ENCODE results near the gene OR13J1.
"Not testable (repeated sequence)": the region's sequence is repeated elsewhere in the genome, so short reads cannot be mapped to it uniquely, and the experiment has no call there.

The OR13J1 gene

DNA sequence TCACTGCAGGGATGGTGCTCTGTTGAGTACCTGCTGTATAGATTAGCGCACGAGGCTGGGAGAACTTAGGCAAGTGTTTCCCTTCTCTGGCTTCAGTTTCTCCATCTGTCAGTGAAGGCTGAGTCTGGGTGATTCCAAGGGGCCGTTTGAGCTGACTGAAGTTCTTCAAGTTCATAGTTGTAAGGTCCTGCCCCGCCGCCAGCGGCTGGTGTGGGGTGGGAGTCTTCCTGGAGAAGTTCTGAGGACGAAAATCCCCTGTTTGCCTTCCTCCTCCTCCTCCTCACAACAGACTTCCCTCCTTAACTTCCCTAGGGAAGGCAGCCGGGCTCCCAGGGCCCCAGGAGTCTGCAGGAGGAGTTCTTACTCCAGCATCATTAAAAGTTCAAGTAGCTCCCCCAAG lies 34.1 kb upstream of the OR13J1 start:
- no peak for DNase-seq (ENCODE audit: low read depth in 2 of 2)

DNA sequence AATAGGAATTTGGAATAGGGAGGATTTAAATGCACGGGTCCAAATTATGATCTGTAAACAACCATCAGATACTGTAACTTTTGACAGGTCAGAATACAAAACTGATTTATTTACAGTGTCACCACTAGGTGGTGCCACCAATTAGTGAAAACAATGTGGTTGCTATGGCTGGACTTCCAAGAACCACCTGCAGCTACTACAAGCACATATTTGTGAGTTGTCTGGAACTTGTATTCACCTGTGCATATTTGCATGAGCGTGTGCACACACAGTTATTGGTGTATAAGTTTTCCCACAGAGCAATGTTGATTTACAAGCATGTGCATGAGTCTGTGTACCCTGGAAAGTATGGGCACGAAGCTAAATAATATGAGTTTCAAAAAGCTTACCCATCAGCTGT lies 32.8 kb upstream of the OR13J1 start:
- no peak for DNase-seq (ENCODE audit: low read depth in 2 of 2)

DNA sequence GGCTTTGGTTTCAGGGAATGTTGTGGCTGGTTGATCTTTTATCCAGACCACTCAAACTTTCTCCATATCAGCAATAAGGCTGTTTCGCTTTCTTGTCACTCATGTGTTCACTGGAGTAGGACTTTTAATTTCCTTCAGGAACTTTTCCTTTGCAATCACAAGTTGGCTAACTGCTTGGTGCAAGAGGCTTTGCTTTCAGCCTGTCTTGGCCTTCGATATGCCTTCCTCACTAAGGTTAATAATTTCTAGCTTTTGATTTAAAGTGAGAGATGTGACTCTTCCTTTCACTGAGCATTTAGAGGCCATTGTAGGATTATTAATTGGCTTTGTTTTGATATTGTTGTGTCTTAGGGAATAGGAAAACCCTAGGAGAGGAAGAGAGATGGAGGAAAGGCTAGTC lies 28.8 kb upstream of the OR13J1 start:
- DNase-seq (ENCODE audit: low read depth in 2 of 2), result no peak

DNA sequence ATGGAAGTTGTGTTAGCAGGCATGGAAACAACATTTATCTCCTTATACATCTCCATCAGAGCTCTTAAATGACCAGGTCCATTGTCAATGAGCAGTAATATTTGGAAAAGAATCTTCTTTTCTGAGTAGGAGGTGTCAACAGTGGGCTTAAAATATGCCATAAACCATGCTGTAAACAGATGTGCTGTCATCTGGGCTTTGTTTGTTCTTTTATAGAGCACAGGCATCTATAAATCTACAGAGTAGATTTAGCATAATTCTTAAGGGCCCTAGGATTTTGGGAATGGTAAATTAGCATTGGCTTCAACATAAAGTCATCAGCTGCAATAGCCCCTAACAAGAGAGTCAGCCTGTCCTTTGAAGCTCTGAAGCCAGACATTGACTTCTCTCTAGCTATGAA lies 28.1 kb upstream of the OR13J1 start:
- no peak for DNase-seq (ENCODE audit: low read depth in 2 of 2)

DNA sequence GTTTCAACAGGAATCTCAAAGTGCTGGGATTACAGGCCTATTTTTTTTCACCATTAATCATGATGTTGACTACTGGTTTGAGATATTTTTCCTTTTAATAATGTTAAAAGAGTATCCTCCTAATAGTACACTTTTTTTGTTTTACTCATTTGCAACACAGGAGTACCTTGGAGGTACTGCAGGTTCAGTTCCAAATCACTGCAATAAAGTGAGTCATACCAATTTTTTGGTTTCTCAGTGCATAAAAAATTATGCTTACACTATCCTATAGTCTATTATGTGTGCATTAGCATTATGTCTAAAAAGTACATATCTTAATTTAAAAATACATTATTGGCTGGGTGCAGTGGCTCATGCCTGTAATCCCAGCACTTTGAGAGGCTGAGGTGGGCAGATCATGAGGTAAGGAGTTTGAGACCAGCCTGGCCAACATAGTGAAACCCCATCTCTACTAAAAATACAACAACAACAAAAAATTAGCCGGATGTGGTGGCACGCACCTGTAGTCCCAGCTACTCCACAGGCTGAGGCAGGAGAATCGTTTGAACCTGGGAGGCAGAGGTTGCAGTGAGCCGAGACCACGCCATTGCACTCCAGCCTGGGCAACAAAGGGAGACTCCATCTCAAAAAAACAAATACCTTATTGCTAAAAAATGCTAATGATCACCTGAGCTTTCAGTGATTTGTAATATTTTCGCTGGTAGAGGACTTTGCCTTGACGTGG lies 27.3 kb upstream of the OR13J1 start:
- not testable (repeated sequence) for DNase-seq (ENCODE audit: low read depth in 2 of 2)

DNA sequence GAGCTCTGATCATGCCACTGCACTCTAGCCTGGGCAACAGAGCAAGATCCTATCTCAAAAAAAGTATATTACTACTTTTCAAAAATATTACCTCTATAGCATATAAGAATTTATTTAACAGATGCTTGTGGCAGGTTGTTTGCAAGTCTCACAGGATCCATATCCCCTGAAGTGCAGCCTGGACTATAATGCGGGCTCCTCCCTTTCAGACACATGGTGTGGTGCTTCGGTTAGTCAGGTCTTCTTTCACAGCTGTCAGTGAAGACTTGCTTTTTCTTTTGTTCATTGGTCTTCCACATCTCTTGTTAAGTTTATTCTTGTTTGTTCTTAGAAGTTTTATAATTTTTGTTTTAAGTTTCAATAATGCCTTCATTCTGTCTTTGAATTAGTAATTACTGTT lies 26.4 kb upstream of the OR13J1 start:
- no peak for DNase-seq (ENCODE audit: low read depth in 2 of 2)

DNA sequence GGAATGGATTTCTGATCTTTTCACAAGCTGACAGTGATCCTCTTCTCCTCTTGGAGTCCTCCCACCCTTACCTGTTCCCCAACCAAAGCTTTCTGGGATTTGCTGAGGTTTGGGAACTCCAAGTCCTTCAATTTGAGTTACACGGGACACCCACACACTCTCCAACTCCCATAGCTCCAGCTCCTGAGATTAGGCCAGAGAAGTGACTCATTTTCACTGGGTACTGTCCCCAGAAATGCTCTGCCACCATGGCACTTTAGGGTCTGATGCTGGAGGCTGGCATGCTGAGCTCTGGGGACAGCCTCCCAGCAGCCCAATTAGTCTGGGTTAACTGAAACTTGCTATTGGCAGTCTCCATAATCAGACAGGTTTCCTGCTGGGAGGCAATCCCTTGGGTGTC lies 21.9 kb upstream of the OR13J1 start:
- no peak for DNase-seq (ENCODE audit: low read depth in 2 of 2)

DNA sequence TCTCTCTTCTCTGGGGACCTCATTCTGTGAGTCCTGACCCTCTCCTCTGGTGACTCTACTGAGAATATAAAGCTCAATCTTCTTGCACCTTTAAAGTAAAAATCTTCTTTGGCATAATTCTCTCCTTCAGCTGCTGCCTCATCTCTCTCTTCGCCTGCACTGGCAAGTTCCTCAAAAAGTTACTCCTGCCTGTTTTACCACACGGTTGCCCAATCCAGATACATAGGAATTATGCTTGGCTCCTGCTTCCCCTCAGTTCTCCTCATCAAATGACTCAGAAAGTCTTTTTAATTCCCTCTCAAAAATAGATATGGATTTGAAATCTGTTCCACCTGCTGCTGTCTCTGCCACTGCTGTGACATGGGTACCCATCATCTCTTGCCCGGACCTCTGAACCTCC lies 21.4 kb upstream of the OR13J1 start:
- DNase-seq (ENCODE audit: low read depth in 2 of 2), result no peak

DNA sequence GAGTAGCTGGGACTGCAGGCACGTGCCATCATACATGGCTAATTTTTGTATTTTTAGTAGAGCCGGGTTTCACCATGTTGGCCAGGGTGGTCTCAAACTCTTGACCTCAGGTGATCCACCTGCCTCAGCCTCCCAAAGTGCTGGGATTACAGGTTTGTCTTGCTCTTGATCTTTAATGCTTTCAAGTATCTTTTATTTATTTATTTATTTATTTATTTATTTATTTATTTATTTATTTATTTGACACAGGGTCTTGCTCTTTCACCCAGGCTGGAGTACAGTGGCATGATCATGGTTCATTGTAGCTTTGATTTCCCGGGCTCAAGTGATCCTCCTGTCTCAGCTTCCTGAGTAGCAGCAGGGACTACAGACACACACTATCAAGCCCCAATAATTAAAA lies 14.7 kb upstream of the OR13J1 start:
- DNase-seq (ENCODE audit: low read depth in 2 of 2), result not testable (repeated sequence)

DNA sequence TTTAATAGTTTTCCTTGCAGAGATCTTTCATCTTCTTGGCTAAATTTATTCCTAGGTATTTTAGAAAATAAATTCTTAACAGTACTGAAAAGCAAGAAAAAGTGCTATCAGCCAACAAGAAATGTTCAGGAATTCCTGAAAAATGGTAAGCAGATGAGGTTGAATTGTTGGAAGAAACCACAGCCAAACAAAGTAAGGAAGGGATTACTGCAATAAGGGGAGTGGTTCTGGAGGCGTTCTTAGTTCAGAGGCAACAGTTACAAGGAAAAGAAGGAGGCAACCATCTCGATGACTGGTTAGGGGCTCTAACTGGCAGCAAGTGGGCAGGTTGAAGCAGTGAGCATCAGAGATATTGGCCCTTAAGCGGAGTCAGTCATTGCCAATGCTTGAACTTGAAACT lies 12.8 kb upstream of the OR13J1 start:
- DNase-seq (ENCODE audit: low read depth in 2 of 2), result no peak

DNA sequence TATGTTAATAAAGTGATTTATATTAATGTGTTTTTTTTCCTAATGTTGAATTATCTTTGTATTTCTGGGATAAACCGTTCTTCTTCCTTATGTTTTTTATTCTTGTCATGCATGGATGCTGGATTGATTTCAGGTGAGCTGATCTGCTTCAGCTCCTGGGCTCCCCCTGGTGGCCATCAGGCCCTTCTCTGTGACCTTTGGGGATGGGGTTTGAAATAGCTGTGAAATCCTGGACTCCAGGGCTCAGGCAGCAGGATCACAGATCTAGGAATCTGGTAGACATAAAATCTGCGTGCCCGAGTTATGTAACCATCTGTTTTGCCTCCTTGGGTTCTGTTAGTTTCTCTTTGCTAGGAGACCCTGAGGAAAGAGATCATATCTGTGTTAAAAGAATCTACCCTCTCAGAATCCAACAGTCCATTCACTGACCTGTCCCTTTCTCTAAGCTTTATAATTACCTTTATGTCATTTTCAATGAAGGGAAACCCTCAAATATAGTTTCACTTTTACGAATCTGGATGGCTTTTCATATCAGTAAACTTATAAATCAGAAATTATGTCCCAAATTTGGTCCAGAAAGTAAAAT lies 12.2 kb upstream of the OR13J1 start:
- peak; percentile 60 to 62 for DNase-seq (ENCODE audit: low read depth in 2 of 2)

DNA sequence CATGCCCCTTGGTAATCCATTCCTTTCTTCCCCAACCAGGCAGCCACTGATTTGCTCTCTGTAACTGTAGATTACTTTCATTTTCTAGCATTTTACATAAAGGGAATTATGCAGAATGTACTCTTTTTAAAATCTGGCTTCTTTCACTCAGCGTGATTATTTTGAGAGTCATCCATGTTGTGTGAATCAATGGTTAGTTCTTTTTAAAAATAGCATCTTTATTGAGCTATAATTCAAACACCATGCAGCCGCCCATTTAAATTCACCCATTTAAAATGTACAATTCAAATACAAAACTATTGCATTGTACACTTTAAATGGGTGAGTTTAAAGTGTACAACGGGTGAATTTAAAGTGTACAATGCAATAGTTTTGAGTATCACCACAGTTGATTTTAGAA lies 2.3 kb upstream of the OR13J1 start:
- DNase-seq (ENCODE audit: low read depth in 2 of 2), result no peak

DNA sequence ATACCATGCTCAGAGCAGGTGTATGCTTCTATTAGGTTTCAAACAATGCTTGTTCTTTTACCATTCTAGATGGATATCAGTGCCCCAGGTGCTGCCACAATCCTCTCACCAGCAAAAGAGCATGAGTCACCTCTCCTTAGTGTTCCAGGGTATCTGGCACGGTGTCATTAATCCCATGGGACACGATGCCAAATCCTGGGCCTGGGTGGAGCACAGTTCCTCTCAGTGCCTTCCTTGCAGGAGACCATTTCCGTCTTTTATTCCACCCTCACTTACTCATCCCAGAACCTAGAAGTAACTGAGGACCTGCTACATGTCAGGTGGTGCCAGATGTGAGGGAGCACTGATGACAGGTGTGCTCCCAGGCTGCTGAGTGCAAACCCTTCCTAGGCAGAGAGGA lies 1.3 kb upstream of the OR13J1 start:
- no peak for DNase-seq (ENCODE audit: low read depth in 2 of 2)

DNA sequence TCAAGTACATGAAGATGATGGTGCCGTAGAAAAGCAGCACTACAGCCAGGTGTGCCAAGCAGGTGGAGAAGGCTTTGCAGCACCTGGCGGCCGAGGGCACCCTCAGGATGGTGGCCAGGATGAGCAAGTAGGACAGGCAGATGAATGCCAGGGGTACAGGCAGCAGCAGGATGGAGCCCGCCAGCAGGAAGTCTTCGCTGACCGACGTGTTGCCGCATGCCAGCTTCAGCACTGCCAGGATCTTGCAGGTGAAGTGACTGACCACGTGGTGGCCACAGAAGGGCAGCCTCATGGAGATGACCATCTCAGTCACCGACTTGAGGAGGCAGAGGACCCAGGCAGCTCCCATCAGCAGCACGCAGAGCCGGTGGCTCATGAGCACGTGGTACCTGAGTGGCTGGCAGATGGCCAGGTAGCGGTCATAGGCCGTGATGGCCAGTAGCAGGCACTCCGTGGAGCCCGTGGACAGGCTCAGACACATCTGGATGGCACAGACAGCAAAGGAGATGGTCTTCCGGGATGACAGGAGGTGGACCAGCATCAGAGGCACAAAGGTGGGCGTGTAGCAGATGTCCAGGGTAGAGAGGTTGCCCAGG lies 482 bp downstream of the OR13J1 start:
- no peak for DNase-seq (ENCODE audit: low read depth in 2 of 2)

DNA sequence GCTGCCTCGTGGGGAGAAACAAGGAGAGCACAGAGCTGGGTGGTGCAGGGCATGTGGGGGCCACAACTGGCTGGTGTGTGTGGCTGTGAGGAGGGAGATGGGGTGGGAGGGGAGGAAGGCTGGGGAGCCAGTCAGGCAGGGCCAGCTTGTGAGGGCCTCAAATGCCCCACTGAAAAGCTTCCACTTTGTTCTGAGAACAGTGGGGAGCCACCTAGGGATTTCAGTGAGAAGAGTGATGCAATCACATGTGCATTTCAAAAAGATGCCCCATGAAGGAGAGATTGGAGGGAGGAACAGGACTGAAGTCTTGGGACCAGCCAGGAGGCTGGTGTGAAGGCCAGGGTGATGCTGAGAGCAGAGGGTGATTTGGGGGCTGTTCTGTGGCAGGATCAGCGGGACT lies 1.3 kb downstream of the OR13J1 start:
- DNase-seq (ENCODE audit: low read depth in 2 of 2), result no peak

DNA sequence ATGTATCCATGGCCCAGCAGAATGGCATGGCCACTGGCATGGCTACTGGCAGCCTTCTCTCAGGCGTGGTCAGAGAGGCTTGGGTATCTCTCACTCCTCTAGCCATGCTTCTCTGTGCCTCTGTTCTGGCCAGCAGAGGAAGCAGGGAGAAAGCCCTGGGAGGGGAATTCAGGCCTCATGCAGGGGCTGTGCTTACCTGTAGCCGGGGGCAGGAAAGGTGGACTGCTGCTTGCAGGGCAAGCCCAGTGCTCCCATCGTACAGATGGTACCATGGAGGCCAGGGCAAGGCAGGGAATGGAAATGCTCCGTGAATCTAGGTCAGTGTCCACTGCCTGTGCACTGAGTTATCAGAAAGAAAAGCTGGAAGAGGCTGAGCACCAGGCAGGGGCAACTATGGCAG lies 2.7 kb downstream of the OR13J1 start:
- DNase-seq (ENCODE audit: low read depth in 2 of 2), result no peak

DNA sequence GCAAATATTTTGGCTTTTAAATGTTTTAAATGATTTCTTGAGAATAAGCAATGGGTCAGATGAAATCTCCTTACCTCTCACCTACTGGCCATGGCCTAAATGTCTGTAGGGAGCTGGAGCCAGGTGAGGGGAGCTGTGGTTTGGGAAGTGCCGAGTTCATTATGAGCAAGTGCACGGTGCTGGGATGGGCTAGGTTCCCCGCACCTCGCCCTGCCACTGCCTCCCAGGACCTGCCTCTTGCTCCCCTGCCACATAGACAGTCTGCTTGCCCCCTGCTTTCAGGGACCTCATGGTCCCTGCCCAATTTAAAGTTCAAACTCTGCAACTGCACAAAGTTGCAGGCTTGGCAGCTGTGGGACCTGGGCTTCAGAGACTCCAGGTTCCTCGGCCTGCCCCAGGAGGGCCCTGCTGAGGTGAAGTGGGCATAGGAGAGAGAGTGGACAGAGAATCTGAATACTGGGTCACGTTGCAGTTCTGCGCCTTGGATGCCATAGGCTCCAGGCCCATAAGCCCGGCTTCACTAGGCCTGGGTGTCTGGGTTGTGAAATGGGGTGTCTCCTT lies 5.4 kb downstream of the OR13J1 start:
- no peak for DNase-seq (ENCODE audit: low read depth in 2 of 2)

DNA sequence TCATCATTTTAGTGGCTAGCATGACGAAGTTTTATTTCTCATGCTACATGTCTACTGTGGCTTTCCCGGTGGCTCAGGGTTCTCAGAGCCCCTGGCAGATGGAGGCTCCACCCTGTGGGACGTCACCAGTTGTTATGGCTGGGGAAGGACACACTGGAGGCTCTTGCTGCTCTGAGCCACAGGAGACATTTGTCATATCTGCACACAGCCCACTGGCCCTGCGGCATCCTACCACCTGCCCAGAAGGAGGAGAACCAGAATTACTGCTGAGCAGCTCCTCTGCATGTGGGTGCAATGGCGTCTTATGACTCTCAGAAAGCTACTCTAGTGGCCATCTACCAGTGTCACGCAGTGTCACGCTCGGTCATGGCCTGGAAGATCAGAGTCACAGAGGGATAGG lies 6.6 kb downstream of the OR13J1 start:
- no peak for DNase-seq (ENCODE audit: low read depth in 2 of 2)

DNA sequence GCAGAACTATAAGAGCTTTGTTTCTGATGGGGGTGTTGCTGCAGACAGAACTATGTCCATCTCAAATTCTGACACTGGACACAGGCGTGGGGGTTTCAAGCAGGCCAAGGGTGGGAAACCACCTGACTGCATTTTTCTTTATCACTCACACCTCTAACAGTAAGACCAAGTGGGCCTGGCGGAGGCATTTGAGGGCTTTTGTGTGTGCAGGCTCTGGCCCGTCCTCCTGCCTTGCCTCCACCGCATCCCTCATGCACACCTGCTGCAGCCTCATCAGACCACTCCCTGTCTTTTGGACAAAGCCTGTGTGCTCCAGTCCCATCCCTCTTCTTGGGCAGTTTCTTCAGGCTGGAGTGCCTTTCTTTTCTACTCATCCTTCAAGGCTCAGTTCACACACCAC lies 7.9 kb downstream of the OR13J1 start:
- no peak for DNase-seq (ENCODE audit: low read depth in 2 of 2)

DNA sequence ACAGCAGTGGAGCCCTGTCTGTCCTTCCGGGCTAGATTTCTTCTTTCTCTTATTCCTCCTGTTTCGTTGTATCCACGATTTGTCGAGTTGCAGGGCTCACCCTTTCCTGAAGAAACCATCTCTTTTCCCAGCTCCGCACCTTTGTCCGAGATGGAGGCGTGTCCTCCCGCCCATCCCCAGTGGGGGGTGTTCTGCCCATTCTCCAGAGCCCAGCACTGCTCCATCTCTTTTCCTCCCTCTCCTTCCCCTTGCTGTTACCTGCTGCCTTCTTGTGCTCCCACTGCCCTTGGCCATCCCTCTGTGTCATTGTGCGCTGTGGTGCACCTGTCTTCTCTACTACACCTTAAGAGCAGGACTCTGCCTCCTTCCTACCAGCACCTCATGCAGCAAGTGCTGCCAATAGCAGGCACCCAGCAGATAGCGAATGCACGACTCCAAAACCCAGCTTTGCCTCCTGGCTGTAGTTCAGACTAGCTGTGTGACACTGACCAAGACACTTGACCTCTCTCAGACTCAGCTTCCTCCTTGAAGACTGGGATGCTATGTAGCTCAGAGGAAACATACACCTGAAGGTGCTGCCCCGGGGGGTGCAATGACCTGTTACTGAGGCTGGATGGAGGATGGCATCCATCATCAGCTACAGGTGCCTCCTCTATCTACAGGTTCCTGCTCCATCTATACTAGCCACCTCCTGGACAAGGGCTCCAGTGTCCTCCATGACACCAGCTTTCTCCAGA lies 8.9 kb downstream of the OR13J1 start:
- no peak for DNase-seq (ENCODE audit: low read depth in 2 of 2)

DNA sequence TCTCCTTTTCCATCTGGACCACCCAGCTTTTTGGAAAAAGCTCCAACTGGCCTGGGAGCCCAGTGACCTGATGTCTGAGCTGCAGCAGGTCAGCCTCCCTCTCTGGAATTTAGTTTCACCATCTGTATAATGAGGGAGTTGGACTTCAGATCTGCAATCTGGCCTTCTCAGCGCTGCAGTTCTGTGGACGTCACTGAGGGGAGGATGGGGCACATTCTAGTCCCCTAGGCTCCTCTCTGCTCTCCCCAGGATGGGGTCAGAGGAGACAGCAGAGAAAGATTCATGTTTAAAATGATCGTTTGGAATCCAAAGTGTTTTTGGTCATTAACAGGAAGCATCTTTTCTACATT lies 10.2 kb downstream of the OR13J1 start:
- no peak for DNase-seq (ENCODE audit: low read depth in 2 of 2)

DNA sequence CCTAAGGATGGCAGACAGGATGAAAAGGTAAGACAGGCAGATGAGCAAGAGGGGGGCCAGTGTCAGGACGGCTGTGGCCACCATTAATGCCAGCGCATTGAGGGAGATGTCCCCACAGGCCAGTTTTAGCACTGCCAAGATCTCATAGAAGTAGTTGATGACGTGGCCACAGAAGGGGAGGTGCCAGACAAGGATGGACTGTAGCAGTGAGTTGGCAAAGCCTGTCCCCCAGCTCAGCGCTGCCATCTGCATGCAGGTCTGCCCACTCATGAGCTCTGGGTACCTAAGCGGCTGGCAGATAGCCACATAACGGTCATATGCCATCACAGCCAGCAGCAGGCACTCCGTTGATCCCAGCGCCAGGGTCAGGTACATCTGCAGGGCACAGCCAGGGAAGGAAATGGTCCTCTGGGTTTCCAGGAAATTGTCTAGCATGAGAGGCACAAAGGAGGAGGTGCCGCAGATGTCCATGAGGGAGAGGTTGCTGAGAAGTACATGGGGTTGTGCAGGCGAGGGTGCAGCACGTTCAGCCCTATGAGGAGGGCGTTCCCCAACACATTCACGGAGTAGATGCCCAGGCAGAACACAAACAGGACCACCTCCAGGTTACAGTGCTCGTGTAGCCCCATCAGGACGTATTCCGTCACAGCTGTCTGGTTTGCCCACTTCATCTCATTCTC lies 10.8 kb downstream of the OR13J1 start:
- no peak for DNase-seq (ENCODE audit: low read depth in 2 of 2)

Measured in activated CD8-positive, alpha-beta memory T cell treated with anti-CD3 and anti-CD28 coated beads for 4 hours (primary cell).